OCI-M1 (cell line): Measurements from ENCODE around the gene RABAC1.

ENCODE experiments used
- DNase-seq: peaks from one replicate; lab custom pipeline; 2025; lab: John Stamatoyannopoulos, UW

RABAC1 gene

DNA sequence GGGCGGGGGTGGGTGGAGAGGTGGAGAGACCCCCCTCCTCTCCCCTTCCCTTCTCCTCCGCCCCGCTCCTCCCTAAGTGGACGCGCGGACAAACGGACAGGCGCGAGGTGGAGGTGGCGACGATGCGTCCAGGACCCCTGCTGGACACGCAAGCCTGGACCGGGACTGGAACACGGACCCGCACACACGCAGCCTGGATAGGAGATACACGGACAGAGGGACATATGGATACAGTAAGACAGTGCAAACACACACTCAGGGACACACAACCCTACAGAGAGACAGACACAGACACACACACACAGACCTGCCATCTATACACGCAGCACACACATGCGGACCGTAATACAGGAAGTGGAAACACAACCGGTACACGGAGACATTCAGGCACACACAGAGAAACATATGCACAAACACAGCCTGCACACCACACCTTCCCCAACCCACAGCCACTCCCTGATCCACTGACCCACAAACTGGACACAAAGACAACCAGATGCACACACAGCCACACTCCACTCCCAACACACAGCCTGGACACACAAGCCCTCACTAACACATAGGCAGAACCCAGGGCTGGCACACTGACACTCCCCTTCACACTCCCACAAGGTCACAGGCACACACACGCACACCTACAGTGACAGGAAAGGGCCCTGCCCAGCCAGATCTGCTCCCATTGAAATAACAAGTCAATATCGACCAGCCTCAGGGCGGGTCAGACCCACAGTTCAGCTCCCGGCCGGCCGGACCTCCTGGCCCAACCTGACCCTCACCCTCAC lies 30.2 kb downstream of the RABAC1 start:
- peak; percentile 59 for DNase-seq

DNA sequence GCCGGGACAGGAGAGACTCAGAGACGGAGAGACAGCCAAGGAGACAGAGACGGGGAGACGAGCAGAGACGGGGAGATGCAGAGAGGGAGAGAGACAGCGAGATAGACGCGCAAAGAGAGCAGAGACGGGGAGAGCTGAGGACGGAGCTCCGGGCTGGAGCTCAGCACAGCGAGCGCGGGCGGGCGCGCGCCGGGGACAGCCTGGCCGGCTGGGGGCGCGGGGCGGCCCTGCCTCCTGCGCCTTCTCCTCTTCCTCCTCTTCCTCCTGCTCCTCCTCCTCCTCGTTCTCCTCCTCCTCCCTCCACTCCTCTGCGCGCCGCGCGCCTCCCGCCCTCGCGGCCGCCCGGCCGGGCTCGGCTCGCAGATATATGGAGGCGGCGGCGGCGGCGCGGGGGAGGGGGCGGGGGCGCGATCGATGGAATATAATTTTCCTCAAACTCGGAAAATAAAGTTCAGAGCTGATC lies 30.9 kb downstream of the RABAC1 start, which contains the start of gene ERFL:
Gene ERFL, minus strand, starts transcription at position 229 of the 463 bp plus-strand sequence. CDS start 15,530 bp downstream, outside the sequence.
- DNase-seq: peak; percentile 77

DNA sequence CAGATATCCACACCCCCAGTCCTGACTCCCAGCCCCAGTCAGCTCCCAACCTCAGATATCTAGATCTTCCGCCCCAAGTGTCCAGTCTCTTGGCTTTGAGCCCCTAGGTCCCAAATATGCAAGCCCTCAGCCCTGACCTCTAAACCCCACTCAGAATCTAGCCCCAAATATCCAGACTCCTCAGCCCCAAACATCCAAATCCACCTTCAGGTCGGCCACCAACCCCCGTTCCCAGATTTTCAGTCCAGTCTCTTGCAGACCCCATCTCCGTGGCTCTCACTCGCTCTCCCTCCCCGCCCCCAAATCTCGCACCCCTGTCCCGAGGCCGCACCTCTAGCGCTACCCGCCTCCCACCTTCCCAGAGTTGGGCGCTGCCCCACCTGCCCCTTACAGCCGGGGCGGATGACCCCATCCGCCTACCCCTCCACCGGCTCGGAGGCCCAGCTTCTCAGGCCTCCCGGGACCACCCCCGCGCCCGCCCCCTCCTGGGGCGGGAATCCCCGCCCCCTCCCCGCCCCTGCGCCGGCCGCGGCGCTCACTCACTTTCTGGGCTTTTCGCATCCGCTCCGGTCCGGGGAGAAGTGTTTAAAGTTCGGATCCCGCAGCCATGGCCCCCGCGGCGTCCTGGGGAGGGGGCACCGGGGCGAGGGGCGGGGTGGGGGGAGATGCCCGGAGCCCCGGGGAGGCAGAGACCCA lies 31.5 kb downstream of the RABAC1 start:
- DNase-seq: no peak

DNA sequence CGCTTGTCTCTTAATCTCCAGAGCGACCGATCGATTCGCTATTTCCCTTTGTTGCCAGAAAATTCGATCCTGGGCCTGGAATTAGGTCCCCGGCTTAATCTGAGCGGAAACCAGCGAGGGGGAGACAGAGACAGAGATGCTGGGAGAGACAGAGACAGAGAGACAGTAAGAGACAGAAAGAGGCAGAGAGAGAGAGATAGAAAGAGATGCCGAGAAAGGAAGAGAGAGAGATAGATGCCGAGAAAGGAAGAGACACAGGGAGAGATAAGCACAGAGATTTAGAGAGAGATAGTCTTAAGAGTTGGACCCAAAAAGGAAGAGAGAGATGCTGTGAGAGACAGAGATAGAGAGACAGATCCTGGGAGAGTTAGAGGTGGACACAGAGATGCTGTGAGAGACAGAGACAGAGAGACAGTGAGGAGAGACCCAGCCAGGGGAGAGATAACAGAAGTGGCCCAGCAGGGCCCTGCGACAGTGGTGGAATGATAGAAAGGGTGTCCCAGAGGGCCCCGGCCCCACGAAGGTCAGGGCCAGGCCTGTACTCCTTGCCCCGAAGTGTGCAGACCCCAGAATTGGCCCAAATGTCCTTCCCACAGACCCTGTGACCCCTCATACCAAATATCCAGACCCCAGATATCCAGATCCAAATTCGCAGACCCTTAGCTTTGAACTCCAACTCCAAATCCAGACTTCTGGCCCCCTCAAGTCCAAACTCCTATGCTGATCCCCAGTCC lies 32.2 kb downstream of the RABAC1 start:
- no peak for DNase-seq

DNA sequence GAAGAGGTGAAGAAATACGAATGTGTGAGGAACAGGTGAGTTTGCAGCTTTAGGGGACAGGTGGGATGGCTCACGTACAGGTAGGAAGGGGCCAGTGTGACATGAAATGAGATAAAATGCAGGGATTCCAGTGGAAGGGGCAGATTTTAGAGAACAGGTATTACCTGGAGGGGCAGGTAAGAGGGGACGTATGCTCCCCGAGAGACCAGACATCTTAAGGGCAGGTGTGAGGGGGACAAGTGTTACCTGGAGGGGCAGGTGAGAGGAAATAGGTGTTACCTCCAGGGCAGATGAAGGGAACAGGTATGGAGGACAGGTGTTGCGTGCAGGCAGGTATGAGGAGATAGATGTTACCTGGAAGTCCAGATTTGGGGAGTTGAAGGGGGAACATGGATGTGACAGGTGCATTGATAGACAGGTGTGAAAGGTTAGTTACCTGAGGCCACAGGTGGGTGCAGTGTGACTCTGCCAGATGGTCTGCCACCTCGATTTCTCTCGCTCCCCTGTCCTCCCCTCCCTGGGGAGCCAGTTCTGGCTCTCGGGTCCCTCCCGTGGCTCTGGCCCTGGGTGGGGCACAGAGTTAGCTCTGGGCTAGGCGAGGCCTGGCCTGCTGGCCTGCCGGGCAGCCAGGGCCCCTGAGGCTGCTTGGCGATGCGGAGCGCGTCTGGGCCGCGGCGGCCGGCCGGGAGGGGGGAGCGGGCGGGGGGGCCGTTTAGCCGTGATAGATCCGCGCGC lies 32.9 kb downstream of the RABAC1 start:
- DNase-seq: no peak

DNA sequence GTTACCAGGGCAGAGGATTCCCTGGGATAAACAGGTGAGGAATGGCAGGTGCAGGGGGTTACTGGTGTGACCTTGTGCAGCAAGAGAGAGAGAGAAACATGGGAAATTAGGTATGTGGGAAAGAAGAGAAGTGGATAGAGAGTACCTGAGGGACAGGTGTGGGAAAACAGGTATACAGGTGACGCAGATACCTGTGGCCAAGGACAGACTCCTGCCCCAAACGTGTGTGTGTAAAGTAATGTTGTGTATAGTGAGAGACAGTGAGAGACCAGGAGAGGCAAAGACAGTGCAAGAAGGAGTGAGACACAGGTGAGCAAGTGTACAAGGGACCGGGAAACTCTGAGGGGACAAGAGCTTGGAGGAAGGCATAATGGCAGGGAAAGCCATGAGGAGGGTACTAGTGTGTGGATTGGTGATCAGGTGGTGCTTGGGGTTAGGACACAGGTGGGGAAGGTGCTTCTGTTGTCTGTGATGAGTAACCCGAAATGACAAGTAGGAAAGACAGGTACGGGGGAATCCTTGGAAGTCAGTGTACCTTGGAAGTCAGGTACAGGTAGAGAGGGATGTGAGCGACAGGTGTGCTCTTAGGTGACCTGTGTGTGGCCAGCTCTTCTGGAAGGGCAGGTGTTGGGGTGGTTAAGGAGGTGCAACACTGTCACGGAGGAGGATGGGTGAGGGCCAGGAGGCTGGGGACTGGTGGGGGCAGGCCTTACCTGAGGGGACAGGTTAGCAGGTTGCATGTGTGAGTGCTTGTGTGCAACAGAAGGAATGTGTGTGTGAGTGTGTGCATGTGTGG lies 33.7 kb downstream of the RABAC1 start:
- DNase-seq: no peak

DNA sequence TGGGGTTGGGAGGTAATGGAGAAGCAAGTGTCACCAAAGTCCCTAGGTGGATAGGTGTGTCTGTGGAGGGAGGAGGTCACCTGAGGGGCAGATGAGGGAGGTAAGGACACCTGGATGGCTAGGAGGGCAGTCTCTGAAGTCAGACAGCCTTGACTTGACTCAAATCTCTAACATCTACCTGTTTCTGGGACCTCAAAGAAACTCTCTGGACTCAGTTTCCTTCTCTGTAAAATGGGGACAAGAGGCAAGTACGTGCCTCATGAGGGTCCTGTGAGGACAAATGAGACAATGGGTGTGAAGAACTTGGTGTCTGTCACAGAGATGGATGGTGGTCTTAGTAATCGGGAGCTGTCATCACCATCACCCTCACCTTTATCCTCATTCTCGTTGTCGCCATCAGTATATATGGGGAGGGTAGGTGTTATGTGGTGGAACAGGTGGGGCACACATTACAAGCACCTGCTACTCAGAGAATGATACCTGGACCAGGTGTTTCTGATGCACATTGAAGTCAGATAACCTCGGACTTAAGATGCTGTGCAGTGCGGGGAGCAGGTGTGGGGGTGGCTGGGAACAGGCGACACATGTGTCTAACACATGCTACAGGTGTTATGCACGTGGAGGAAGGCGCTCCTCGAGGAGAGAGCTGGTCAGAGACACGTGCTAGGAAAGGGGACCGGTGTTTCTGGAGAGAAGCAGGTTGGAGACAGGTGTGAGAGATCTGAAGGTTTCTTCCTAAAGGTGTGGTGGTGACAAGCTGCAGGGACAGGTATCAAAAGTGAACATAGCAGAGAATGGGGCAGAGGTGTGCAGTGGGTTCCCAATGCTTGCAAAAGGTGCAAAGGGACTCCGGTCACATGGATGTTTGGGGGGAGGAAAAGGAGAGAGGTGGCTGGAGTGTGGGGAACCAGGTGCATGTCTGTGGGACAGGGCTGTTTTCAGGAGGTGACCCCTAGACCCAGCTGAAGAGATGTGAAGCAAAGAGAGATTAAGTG lies 34.7 kb downstream of the RABAC1 start:
- no peak for DNase-seq

DNA sequence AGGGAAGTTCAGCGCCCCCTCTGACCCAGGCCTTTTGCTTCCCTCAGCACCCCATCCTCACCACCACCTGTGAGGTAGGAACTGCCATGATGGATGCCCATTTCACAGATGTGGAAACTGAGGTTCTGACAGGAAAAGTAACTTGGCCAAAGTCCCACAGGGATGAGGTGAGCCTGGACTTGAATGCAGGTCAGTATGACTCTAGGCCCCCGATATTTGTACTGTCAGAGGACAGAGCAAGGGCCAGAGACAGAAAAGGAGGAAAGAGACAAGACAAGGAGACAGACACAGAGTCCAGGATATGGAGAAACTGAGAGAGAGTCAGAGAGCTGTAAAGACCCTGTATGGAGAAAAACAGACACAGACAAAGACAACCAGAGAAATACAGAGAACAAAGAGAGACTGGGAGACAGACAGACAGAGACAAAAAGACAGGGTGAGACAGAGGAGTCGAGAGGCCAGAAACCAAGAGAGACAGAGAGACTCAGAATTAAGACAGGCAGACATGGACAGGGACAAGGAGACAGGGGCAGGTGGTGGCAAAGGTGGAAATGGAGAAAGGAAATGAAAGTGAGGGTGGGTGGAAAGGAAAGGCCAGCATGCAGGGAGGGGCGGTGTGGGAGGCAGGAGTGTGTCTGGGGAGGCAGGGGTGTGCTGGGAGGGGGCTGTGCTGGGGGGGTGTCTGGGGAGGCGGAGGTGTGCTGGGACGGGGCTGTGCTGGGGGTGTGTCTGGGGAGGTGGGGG lies 35.9 kb downstream of the RABAC1 start:
- DNase-seq: no peak

DNA sequence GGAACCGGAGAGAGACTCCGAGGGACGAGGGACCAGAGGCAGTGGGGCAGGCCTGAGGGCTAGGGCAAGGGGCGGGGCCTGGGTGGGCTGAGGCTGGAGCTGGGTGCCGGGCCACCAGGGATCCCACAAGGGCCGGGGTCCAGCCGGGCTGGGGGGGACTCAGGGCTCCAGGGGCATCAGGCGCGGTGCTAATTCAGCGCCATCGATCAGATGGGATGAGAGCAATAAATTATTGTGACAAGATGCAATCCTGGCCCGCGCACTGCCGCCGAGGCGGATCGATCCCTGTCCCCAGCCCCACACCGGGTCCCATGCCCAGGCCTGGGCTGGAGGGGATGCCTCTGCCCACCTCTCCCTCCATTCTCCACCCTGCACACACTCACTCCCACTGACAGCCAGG lies 36.5 kb downstream of the RABAC1 start:
- DNase-seq: no peak

DNA sequence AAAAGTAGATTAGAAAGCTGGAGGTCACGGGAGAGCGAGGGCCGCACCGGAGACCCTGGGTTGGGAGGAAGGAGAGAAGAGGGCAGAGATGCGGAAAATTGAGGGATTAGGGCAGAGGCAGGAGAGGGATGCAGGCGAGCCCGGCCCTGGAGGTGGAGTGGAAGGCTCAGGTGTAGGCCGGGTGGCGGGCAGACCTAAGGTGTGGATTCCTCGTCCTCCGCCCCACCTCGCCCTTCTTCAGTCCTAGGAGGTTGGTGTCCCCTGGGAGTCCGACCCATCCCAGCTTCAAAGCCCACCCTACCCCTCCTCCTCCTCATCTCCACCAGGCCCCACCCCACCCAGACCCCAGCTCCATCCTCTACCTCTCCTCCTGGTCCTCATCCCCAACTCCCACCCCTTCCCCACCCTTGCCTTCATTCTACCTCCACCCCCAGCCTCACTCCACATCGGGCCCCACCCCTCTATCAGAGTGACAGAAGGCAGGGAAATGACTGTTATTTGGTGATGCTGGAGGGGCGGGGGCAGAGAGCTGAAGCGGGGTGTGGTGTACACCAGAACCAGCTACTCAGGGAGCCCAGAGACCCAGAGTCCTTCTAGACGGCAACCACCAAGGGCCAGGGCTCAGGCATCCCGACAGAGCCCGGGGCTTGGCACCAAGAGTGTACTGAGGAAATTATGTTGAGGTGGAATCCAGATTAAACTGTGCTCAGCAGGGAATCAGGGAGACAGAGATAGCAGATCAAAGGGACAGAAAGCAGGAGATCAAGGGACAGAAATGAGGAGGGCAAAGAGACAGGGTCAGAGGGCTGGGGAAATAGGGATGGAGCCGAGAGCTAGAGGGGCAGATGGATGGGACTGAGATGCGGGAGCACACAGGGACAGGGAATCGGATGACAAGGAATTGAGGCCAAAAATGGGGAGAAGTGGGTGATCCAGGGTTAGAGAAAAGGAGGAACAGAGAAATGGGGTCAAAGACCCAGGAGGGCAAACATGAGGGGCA lies 37.2 kb downstream of the RABAC1 start:
- no peak for DNase-seq

DNA sequence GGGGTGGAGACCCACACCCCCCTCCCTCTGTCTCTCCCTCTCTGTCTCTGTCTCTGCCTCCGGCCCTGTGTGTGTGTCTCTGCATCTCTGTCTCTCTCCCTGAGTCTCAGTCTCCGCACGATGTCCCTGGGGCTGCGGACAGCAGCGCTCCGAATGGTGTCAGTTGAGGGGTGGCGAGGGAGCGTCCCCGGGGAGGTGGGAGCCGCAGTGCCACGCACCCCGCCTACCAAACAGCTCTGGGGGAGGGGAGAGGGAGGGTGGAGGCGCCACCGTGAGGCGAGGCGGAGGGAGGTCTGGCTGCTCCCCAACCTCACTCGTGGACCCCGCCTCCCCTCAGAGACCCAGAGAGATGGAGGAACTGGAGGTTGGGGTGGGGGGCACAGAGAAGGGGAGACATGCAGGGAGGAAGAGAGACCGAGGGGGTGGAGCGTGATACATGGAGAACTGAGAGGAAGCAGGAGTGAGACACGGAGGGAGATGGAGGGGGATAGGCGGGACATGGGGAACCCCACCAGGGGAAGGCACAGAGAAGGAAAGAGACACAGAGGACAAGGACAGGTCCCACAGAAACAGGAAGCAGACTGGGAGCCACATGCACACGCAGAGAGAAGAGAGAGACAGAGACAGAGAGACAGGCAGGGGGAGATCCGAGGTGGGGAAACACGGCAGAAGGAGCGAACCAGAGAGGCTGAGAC lies 38.1 kb downstream of the RABAC1 start:
- DNase-seq: no peak

DNA sequence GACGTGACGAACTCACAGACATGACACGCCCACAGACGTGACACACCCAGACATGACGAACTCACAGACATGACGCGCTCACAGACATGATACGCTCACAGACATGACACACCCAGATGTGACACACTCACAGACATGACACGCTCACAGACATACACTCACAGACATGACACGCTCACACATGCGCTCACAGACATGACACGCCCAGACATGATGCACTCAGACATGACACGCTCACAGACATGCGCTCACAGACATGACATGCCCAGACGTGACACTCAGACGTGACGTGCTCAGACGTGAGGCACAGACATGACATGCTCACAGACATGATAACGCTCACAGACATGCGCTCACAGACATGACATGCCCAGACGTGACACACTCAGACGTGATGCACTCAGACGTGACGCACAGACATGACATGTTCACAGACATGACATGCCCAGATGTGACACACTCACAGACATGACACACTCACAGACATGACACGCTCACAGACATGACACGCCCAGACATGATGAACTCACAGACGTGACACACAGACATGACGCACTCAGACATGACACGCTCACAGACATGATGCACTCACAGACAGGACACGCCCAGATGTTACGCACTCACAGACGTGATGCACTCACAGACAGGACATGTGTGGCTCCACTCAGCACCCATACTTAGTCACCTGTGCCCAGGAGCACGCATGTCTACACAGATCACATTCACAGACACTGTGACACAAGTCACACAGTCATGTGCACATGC lies 39.0 kb downstream of the RABAC1 start:
- no peak for DNase-seq

DNA sequence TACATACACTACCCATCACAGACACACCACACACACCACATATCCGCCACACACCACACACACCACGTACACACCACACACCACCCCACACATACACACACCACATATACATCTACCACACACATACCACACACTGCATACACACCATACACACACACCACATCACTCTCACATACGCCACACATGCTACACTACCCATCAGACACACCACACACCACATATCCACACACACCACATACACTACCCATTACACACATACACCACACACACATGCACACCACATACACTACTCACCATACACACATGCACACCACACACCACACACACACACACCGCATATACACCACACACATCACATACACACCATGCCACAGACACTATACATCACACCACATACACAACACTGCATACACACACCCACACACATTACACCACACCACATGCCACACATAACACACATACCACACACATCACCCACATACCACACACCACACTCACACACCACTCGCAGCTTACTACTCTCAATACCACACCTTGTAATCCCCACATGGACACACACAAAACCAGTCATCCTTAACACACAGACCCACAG lies 40.4 kb downstream of the RABAC1 start:
- DNase-seq: no peak

DNA sequence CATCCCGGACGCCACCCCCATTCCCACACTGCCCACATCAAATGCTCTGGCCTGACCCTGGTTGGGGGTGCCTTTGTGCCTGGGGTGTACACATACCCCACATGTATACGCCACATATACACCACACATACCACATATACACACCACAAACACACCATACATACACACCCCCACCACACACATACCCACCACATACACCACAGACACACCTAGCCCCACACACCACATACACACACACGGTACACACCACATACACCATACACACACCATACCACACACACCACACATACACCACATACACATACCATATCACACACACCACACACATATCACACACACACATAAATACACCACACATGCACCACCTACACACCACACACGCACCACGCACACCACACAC lies 41.0 kb downstream of the RABAC1 start:
- no peak for DNase-seq

DNA sequence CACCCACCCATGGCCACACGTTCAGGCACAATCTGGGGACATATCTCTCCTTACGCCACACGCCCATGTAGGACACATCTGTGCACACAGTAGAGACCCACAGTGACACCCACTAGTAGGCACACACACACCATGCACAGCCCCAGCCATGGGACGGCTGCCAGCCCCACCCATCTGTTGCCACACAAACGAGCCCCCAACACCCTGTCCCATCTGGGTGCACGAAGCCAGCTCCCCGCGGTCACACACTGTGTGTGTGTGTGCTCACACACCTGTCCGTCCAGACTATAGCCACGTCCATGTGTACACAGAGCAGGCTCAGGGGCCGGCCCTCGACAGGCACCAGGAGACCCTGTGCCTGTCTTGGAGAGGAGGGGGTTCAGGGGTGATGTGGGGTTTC lies 41.4 kb downstream of the RABAC1 start:
- DNase-seq: no peak

DNA sequence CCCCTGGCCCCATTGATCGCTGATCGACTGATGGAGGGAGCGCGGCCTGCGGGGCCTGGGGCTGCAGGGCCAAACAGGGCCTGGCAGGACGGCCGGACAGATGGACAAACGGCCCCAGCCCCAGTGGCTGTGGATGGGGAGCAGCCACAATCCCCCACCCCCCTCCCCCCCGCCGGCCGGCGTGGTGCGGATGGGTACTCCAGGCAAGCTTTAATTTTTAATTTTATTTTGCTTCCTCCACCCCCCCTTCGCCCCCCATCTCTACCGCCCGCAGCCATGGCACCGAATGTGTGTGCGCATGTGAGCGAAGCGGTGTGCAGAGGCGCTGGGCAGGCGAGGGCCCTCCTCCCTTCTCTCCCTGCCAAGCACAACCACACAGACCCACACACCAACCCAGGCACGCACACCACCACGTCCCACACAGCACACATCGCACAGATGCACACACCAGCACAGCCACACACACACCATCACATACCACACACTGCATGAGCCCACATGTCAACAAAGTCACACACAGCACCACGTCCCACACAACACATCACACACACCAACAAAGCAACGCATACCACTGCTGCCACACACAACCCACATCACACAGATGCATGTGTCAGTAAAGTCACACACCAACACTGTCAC lies 43.2 kb downstream of the RABAC1 start:
- no peak for DNase-seq
